NCI-H2107 treated with DMSO at 0.1 percent for 48 hours (cell line): ENCODE results near the gene ATP5F1C.
A peak's percentile ranks its signal among the peaks of the same experiment; 100 is the strongest.
"Not testable (repeated sequence)": the region's sequence is repeated elsewhere in the genome, so short reads cannot be mapped to it uniquely, and the experiment has no call there.

Experiments used
- DNase-seq: peaks from one replicate; lab custom pipeline; 2025; ENCODE audit not compliant: unreplicated experiment; lab: John Stamatoyannopoulos, UW

The ATP5F1C gene

DNA sequence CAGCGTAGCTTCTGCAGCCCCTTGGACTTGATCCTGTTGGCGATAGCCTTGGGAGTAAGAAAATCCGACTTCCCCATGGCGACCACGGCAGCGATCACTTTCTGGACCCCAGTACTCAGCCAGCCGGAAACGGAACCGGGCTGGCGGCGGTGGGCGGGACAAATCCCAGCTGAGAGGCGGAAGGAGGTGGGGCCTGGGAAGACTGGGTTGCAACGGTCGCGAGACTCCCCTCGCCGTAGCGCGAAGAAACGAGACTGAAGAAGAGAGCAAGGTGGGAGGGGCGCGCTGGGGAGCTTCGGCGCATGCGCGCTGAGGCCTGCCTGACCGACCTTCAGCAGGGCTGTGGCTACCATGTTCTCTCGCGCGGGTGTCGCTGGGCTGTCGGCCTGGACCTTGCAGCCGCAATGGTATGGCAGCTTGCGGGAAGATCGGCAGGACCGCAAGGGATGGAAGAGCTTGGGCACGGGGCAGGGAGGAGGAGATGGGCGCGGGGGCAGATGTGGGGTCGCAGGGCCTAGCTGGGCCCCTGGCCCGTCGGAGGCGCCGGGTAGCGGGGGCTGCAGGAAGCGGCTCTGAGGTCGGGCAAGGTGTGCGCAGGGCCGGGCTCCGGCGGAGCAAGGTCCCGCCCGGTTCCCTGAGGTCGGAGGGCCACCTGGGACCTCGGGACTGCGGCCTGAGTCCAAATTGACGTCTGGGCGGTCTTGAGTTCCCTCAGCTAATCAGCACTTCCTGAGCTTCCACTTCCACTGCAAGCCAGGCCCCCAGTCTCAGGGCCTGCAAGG, at the start of gene ATP5F1C, which contains the start of gene KIN:
TSS of gene ATP5F1C (plus strand) at position 321 of the 782 bp plus-strand sequence. CDS start at position 352, 31 bp downstream.
TSS of gene KIN (minus strand) at position 137 of the 782 bp plus-strand sequence. CDS start at position 77, 60 bp downstream.
- peak; percentile 73 for DNase-seq

DNA sequence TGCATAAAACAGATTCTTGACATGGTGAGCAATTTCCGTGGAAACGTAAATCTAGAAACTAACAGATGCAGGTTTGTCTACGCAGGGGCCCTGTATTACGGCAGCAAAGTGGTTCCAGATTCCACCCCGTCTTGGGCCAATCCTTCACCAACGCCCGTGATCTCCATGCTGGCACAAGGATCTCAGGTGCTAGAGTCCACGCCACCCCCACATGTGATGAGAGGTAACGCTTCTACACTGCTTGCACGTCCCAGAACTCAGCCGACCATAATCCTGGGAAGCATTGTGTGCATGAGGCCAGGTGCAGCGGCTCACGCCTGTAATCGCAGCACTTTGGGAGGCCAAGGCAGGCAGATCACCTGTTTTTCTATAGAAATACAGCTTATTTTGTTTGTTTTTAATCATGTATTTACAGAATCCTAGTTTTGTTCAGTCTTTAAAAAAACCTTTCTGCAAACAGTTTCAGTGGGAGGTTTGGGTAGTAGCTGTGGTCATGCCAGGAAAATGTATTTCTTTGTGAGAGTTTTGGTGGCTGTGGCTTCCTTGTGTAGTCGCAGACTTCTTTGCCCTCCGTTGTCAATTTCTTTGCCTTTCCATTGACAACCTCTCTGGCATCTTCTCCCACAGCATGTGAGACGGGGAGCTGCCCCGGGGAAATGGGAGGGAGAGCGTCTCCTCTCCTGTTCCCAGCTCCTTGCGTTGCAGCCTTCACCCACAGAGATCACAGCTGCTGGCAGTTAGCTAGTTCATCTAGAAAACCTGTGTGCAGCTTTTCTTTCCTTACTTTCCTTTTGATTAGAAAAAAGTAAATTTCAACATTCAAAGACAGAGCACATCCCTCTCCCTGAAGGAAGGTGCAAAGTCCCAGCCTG, 49.2 kb upstream of the ATP5F1C start:
- DNase-seq: peak; percentile 31

- no peak for DNase-seq
Measured at GRCh38 chr10:7744307-7744706, 43.7 kb upstream of the ATP5F1C start.

DNA sequence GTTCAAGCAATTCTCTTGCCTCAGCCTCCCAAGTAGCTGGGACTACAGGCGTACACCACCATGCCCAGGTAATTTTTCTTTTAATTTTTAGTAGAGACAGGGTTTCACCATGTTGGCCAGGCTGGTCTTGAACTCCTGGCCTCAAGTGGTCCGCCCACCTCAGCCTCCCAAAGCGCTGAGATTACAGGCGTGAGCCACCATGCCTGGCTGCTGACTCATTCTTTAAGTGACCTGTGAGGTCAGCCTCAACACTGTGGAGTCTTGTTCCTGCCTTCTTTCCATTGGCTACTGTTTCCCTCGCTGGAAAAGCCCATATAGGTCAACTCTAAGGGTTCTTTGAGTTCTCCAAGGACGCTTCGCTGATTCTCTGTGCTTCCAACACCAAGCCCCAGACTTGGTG, 39.3 kb upstream of the ATP5F1C start:
- DNase-seq: not testable (repeated sequence)

- no peak for DNase-seq
Measured at GRCh38 chr10:7750222-7750621, 37.8 kb upstream of the ATP5F1C start.

GRCh38 chr10:7752251-7752650, 35.7 kb upstream of the ATP5F1C start:
- no peak for DNase-seq

DNA sequence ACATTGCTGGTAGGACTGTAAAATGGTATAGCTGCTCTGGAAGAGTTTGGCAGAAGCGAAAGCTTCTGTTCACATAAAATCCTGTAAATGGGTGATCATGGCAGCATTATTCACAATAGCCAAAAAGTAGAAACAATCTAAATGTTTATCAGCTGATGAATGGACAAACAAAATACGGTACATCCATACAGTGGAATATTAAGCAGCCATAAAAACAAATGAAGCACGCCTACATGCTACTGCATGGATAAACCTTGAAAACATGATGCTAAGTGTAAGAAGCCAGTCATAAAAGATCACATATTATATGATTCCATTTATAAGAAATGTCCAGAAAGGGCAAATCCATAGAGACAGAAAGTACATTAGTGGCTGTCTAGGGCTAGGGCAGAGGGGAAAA, 32.9 kb upstream of the ATP5F1C start:
- DNase-seq: no peak

DNA sequence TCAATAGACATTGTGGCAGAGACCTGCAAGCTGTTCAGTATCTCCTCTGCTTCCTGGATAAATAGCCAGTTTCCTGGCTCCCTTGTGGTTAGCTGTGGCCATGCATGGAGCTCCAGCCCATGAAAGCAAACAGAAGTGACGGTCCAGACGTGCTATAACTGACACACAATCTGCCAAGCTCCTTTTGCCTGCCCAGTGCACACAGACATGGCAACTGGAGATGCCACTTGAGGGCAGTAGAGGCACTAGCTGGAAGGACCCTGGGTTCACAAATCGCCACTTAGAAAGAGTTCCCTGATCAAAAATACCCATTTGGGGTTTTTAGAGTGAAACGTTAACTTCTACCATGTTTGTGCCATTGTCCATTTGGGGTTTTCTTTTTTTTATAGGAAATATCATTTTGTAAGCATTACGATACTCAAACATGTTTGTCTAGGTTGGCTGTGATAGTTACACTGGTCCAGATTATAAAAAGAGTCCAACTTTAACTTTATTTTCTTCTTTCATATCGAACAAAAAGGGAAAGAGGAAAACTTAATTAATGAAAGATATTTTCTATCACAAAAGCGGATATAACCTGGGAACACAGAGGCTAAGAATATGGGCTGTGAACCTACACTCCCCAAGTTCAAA, 31.5 kb upstream of the ATP5F1C start:
- DNase-seq: no peak

DNA sequence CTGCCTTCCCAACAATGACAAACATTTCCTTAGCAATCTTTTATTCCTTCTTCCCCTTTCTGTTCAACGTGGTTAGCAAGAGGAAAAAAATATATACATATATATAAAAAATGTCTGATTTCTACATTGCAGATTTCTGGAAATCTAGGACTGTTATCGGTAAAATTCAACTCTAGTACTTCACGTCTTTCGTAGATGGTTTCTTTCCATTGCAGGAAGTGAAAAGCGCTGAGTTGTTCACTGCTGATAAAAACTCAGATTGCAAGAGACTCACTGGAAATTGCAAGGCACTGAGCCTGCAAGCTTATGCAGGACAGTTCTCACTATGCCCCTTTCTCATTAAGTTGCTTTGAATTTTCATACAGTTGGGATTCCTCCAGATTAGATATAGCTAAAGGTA, 24.0 kb upstream of the ATP5F1C start:
- DNase-seq: no peak

GRCh38 chr10:7766241-7766640, 21.7 kb upstream of the ATP5F1C start:
- DNase-seq: no peak

DNA sequence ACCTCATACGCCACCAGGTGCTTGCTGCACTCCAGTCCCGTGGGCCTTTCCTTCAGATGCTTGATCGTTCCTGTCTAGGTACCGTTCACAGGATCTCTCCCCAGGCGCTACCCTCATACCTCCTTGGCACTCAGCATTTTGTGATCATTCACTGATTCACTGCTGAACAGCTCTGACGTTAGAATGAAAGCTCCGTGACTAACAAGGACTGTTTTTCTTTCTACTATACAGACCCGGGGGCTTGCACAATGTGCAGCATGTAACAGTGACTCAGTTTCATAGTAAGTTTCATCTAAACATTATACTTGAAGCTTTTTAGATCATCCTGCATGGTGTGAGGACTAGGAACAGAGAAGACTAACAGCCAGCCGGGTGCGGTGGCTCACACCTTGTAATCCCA, 20.8 kb upstream of the ATP5F1C start:
- DNase-seq: no peak

DNA sequence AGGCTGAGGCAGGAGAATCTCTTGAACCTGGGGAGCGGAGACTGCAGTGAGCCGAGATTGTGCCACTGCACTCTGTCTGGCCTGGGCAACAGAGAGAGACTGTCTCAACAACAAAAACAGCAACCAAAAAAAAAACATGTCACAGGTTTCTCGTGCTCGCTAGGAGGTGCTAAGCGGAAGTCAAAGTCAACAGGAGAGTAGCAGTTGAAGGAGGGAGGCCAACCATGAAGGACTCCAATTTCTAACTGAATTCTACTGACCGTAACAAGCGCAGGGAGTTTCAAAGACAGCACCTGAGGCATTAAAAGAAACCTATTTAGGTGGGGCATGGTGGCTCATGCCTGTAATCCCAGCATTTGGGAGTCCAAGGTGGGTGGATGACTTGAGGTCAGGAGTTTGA, 19.6 kb upstream of the ATP5F1C start:
- no peak for DNase-seq

DNA sequence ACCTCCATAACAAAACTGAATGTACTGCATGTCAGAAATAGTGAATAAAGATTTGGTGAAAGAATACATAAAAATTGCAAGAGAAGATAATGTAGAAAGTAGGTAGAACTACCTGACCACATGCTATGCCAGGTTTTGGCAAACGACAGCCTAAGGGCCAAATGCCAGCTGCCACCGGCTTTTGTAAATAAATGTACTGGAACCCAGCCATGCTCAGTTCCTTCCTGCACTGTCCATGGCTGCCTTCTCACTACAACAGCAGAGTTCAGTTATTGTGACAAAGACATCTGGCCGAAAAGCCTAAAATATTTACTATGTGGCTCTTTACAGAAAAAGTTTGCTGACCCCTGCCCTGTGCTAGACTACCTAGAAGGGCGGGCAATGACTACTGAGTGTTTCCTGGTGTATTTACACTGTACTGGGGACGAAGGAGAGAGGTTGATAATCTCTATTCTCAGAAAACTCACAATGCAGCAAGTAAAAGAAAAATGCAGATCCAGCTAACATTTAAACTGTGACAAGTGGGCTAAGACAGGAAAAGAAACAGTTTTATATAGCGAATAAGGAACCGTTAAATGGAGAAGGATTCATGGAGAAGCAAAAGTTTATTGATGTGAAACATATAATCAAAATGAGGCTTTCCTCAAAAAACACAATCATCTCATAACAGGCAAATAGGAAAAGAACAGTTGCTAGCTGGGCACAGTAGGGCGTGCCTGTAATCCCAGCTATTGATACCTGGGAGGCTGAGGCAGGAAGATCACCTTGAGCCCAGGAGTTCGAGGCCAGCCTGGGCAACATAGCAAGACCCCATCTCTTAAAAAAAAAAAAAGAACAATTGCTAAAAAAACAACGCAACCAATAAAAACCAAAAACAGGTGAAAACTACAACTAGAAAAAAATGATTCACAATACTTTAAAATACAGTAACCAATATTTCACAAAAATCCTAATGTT, 13.9 kb upstream of the ATP5F1C start:
- DNase-seq: no peak

DNA sequence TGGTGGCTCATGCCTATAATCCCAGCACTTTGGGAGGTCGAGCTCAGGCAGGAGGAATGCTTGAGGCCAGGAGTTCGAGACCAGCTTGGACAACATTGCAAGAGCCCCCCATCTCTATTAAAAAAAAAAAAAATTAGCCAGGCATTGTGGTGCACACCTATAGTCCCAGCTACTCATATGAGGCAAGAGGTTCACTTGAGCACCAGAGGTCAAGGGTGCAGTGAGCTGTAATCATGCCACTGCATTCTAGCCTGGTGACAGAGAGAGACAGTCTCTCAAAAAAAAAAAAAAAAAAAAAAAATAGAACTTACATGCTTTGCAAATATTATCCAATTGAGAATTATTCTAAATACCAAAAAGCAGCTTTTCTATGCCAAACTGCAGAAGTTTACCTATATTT, 11.2 kb upstream of the ATP5F1C start:
- no peak for DNase-seq

DNA sequence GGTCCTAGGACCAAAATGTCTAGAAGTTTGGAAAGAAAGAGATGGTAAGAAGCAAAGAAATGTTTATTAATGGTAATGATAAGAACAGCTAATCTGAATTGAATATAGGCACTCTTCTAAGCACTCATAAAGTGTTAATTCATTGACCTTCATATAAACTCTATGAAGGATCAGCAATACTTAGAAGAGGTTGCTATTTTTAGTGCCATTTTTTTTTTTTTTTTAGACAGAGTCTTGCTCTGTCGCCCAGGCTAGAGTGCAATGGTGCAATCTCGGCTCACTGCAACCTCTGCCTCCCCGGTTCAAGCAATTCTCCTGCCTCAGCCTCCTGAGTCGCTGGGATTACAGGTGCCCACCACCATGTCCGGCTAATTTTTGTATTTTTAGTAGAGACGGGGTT, 5.8 kb upstream of the ATP5F1C start:
- DNase-seq: not testable (repeated sequence)

- DNase-seq: no peak
Measured at GRCh38 chr10:7786430-7786829, 1.5 kb upstream of the ATP5F1C start.

GRCh38 chr10:7787150-7787856, 674 bp upstream of the ATP5F1C start:
- no peak for DNase-seq

DNA sequence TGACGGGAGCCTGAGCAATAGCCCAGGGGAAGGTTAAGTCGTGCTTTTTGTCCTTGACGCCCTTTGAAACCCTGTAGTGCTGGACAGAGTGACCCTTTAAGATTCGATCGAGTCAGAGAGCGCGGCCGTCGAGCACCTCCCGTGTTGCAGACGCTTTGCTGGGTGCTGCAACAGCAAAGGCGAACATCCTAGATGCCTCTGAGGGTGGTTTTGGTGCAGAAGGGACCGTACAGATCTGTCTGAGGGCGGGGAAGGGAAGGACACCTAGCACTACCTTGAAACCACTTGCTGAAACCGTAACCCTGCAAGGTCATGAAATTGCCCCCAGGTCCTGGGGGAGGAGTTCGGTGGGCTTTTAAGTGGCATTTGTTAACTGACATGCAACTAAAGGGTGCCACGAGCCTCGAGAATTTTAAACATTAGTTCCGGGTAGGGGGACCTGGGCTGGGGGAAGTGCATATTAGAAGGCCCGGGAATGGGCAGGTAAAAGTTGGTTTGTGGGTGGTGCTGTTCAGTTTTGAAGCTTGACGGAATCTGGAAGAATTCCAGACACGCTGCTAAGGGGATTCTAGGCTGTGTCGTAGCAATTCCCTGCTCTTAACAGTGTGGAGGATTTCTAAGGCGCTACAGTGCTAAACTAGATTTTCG, 786 bp downstream of the ATP5F1C start:
- DNase-seq: no peak

GRCh38 chr10:7789390-7789789, 1.4 kb downstream of the ATP5F1C start:
- DNase-seq: no peak
